ENCODE results near the gene HTR3B.

Gene HTR3B

DNA sequence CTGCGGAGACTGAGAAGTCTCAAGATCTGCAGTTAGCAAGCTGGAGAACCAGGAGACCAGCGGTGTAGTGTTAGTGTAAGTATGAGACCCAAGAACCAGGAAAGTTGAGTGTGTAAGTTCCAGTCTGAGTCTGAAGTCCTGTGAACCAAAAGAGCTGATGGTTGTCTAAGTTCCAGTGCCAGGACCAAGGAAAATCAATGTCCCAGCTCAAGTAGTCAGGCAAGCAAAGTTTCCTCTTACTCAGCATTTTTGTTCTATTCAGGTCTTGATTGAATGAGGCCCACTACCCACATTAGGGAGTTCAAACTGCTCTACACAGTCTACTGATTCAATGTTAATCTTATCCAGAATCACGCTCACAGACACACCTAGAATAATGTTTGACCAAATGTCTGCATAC, 40.2 kb upstream of the HTR3B start:
- Histone ChIP-seq H3K9me3 (no peaks in the 10 kb centered on the region), H3K27ac (no peak overlapping the region), H3K27me3 (no peaks in the 10 kb centered on the region), H3K4me3 (ENCODE audit: low read depth in 1 of 2, low read length in 1 of 2) (no peak overlapping the region), H3K36me3 (no peaks in the 10 kb centered on the region), H3K4me1 (ENCODE audit: control insufficient read depth in 1 of 2, insufficient read depth in 1 of 2, low read depth in 1 of 2, low read length in 1 of 2) (no peaks in the 10 kb centered on the region)
- TF ChIP-seq, protein P1, sequence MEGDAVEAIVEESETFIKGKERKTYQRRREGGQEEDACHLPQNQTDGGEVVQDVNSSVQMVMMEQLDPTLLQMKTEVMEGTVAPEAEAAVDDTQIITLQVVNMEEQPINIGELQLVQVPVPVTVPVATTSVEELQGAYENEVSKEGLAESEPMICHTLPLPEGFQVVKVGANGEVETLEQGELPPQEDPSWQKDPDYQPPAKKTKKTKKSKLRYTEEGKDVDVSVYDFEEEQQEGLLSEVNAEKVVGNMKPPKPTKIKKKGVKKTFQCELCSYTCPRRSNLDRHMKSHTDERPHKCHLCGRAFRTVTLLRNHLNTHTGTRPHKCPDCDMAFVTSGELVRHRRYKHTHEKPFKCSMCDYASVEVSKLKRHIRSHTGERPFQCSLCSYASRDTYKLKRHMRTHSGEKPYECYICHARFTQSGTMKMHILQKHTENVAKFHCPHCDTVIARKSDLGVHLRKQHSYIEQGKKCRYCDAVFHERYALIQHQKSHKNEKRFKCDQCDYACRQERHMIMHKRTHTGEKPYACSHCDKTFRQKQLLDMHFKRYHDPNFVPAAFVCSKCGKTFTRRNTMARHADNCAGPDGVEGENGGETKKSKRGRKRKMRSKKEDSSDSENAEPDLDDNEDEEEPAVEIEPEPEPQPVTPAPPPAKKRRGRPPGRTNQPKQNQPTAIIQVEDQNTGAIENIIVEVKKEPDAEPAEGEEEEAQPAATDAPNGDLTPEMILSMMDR (IDR thresholded peaks at IDR 0.05): no peak

DNA sequence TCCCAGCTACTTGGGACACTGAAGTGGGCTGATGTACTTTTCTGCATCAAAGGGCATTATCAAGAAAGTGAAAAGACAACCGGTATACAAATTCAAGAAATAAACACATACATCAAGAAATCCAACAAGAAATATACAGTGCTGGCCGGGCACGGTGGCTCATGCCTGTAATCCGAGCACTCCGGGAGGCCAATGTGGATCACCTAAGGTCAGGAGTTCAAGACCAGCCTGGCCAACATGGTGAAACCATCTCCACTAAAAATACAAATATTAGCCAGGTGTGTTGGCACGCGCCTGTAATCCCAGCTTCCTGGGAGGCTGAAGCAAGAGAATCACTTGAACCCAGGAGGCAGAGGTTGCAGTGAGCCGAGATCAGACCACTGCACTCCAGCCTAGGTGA, 38.7 kb upstream of the HTR3B start:
- Histone ChIP-seq H3K27me3 (no peaks in the 10 kb centered on the region), H3K27ac (no peak overlapping the region), H3K36me3 (no peaks in the 10 kb centered on the region), H3K9me3 (no peaks in the 10 kb centered on the region), H3K4me3 (ENCODE audit: low read depth in 1 of 2, low read length in 1 of 2) (no peak overlapping the region), H3K4me1 (ENCODE audit: control insufficient read depth in 1 of 2, insufficient read depth in 1 of 2, low read depth in 1 of 2, low read length in 1 of 2) (no peaks in the 10 kb centered on the region)
- TF ChIP-seq, protein P1 (IDR thresholded peaks at IDR 0.05): no peak

DNA sequence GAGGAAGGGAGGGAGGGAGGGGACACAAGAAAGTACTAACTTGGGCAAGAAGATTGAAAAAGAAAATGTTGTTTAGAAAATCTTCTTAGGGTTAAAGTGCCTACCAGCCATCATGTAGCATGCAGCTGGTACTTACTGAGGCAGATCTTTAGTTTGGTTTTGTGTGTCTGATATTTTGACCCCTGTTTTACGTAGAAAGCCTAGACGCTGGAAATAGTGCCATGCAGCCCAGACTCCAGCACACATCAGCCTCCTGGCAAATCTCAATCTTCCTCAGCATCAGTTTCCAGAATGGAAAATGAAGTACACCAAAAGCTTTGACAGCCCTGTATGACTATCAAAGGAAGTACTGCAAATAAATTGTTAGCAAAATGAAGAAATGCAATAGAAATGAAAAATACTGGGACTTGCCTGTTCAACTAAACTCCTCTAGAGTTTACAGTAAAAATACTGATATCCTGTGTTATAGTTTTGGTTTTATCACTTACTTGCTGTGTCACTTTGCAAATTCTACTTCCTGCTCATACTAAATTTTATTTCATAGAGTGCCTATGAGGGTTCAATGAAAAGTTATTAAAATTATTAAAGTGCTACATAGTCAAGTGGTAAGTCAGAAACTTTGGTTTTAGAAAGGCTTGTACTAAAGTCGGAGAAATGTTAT, 36.6 kb upstream of the HTR3B start:
- Histone ChIP-seq H3K9me3 (no peaks in the 10 kb centered on the region), H3K36me3 (no peaks in the 10 kb centered on the region), H3K27me3 (no peaks in the 10 kb centered on the region), H3K27ac (no peak overlapping the region), H3K4me1 (ENCODE audit: control insufficient read depth in 1 of 2, insufficient read depth in 1 of 2, low read depth in 1 of 2, low read length in 1 of 2) (no peaks in the 10 kb centered on the region), H3K4me3 (ENCODE audit: low read depth in 1 of 2, low read length in 1 of 2) (no peak overlapping the region)
- TF ChIP-seq, protein P1 (IDR thresholded peaks at IDR 0.05): no peak

DNA sequence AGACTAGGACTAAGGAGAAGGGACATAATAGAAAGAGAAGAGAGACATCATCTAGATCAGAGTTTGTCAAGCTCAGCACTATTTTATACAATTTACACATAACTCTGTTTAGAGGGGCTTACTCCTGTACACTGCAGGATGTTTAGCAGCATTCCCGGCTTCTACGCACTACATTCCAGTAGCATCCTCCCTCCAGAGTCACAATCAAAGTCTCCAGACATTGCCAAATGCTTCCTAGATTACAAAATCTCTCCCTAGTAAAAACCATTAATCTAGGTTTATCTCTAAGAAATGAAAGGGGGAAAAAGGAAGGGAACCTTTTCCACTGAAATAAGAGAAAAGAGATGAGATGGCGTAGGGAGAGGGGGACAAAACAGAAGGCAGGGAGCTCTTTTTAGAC, 33.3 kb upstream of the HTR3B start:
- Histone ChIP-seq H3K9me3 (no peaks in the 10 kb centered on the region), H3K4me1 (ENCODE audit: control insufficient read depth in 1 of 2, insufficient read depth in 1 of 2, low read depth in 1 of 2, low read length in 1 of 2) (peaks cover 14 to 15% of the 10 kb centered on the region in 2 experiments), H3K27me3 (no peaks in the 10 kb centered on the region), H3K36me3 (no peaks in the 10 kb centered on the region), H3K4me3 (ENCODE audit: low read depth in 1 of 2, low read length in 1 of 2) (no peak overlapping the region), H3K27ac (no peak overlapping the region)
- TF ChIP-seq, protein P1 (IDR thresholded peaks at IDR 0.05): no peak

DNA sequence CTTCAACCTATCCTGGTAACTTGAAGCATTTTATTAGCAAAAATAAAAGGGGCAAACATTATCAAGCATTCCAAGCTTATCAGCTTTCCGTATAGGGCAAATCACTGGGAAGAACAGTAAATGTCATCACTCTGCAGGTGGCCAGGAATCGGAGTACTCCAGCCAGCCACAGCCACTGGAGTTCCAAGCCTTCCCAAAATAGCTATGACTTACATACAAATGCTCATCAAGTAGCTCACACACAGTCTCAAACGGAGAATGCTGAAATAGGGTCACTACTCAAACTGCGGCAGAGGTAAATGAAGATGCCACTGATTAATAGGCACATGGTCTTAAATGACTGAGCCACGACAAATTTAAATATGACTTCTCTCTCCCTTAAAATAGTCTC, 31.4 kb upstream of the HTR3B start:
- TF ChIP-seq, protein P1 (IDR thresholded peaks at IDR 0.05): no peak
- Histone ChIP-seq H3K4me1 (ENCODE audit: control insufficient read depth in 1 of 2, insufficient read depth in 1 of 2, low read depth in 1 of 2, low read length in 1 of 2) (peaks cover 17 to 25% of the 10 kb centered on the region in 2 experiments), H3K27me3 (no peaks in the 10 kb centered on the region), H3K36me3 (no peaks in the 10 kb centered on the region), H3K27ac (no peak overlapping the region), H3K9me3 (no peaks in the 10 kb centered on the region), H3K4me3 (ENCODE audit: low read depth in 1 of 2, low read length in 1 of 2) (no peak overlapping the region)
